ENCODE data around the gene RFNG.
A peak's percentile ranks its signal among the peaks of the same experiment; 100 is the strongest.

Gene RFNG

DNA sequence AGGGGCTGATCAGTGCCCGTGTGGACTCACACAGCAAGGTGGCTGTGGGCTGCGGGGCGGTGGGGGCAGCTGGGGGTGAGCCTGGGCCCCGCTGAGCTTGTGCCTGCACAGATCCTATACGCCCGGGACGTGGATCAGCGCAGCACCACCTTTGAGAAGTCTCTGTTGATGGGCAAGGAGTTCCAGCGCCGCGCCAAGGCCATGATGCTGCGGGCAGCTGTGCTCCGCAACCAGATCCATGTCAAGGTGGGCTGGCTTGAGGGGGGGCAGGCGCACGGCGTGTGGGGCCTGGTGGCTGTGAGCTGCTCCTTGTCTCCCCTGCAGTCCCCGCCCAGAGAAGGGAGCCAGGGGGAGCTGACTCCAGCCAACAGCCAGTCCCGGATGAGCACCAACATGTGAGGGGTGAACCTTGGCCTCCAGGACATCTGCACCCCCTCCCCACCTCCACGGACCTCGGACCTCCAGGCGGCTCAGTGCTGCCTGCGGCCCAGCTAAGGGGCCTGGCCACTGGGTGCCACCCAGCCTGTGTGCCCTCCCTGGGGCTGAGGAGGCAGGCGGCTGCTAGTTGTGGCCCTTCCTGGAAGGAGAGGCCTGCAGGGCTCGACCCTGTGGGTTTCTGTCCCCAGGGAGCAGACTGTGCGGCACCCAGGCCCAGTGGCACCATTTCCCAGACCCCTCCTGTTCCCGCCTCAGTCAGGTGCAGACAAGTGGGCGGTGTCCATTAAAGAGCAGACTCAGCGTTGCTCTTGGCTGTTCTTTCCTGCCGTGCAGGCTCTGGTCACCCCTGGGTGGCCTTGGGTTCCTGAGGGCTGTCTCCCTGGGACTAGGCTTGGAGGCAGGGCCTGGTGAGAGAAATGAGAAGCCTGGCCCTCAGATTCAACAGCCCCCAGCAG is 5.4 kb upstream of the RFNG start:
- no peak for DNase-seq

DNA sequence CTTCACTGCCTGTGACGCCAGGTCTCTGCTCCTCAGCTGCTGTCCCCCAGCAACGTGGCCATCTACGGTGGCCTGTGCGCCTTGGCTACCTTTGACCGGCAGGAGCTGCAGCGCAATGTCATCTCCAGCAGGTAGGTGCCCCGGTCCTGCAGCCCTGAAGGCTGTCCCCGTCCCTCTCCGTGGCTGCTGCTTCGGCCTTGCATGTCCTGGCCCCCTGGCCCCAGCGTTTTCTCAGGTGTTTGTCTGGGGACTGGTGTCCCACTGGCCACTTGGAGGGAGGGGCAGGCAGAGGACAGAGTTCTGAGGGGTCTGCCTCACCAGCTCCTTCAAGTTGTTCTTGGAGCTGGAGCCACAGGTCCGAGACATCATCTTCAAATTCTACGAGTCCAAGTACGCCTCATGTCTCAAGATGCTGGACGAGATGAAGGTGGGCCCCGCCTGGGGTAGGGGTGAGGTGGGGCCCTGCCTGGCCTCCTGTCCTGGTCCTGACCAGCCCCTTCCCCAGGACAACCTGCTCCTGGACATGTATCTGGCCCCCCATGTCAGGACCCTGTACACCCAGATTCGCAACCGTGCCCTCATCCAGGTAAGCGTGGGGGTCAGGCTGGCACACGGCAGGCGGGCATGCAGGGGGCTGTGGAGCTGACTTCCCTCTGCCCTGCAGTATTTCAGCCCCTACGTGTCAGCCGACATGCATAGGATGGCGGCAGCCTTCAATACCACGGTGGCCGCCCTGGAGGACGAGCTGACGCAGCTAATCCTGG is 4.5 kb upstream of the RFNG start:
- DNase-seq, result no peak

DNA sequence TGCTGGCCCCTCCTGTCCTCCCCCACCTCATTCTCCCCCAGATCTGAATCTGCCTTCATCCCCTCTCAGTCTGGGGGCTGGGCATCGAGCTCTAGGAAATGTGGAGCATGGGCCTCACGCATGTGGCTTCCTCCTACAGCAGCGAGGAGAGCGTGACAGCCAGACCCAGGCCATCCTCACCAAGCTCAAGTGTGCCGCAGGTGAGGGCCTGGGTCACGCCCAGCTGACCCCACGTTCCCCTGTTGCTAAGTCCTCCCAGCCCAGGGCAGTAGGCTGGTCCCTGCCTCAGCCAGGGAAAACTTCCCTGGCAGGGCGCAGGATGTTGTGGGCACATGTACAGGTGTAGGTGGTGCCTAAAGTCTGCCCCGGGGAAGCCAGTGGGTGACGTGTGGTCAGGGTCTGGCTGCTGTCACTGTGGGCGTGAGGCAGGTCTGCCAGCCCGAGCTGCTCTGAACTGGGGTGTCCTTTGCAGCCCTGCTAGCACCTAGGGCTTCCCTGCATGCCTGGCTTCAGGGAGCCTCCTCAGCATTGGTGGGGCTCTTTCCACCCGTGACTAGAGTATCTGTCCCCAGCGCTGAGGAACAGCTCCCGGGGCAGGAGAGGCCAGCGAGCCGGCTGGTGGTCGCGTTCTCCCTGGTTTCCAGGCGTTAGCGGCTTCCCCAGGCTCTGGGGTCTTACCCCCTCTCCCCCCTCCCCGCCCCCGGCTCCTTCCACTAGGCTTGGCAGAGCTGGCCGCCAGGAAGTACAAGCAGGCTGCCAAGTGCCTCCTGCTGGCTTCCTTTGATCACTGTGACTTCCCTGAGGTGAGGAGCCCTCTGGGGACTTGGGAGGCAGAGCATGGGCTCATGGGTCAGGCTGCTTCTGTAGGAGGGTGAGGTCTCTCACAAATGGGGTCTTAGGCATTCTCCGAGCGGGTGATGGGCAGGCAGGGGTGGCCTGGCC is 3.7 kb upstream of the RFNG start:
- DNase-seq, result peak in 1 of 2 experiments; percentile 22

DNA sequence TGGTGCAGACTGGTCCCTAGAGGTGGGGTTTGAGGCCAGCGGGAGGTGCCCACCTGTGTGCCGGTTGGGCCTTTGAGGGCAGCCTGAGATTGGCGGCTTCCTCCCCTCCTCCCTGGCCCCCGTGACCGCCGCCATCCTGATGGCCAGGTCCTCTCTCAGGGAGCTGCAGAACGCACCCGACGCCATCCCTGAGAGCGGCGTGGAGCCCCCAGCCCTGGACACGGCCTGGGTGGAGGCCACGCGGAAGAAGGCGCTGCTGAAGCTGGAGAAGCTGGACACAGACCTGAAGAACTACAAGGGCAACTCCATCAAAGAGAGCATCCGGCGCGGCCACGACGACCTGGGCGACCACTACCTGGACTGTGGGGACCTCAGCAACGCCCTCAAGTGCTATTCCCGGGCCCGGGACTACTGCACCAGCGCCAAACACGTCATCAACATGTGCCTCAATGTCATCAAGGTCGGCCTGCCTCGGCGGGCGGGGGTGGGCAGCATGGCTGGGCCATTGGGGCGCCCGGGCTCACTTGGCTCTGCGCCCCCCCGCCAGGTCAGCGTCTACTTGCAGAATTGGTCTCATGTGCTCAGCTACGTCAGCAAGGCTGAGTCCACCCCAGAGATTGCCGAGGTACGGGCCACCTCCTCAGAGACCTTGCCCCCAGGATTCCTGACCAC is 2.9 kb upstream of the RFNG start:
- DNase-seq, result no peak

DNA sequence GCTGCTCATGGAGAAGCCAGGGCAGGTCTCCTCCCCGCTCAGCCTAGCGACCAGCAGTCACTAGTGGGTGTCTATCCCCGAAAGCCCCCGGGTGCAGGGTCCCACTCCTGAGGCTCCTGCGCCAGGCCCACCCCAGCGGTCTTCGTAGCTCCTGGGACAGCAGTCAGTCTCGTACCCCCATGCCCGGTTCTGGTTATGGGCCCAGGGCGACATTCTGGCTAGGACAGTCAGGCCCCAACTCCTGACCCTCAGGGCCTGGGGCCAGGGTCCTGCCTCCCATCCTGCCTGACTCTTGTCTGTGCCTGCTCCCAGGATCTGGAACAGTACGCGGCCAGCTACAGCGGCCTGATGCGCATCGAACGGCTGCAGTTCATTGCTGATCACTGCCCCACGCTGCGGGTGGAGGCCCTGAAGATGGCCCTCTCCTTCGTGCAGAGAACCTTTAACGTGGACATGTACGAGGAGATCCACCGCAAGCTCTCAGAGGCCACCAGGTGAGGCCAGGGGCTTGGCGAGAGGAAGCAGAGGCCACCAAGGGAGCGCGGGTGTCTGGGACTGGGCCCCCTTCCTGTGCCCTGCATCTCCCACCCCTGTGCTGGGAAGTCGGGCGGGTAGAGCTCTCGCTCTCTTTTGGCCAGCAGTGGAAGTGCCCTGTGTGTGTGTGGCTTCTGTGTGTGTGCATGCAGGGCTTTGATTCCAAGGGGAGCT is 2.1 kb upstream of the RFNG start:
- no peak for DNase-seq

DNA sequence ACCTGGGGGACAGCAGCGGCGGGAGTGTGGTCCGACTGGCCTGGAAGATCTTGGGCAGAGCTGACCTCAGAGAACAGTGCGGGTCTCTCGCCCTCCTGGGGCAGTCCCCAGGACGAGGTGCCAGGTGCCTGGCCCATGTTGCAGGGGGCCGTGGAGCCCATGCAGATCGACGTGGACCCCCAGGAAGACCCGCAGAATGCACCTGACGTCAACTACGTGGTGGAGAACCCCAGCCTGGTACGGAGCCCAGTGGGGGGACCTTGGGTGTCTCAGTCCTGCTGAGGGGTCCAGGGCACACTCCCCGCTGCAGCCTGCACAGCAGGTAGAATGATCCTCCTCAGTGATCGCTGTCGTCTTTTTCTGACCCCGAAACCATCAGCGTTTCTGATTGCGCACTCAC is 1.5 kb upstream of the RFNG start:
- no peak for DNase-seq

DNA sequence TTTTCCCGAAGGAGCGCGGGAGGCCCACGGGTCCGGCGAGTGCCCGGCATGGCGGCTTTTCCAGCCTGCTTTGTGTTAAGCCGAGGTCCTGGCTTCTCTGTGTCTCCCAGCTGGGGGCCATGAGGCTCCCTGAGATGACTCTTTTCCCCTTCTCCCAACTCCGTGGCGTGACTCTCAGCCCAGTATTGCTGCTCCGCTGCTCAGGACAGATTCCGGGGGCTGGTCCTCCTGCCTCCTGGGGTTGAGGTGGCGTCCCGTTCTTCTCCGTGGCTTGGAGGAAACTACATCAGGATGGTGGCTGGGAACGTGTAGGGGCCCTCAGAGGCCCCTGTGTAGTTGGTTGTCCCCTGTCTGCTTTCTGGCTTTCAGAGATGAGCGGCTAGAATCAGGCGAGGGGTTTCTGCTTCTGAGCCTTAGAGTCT is 1.0 kb upstream of the RFNG start:
- no peak for DNase-seq

DNA sequence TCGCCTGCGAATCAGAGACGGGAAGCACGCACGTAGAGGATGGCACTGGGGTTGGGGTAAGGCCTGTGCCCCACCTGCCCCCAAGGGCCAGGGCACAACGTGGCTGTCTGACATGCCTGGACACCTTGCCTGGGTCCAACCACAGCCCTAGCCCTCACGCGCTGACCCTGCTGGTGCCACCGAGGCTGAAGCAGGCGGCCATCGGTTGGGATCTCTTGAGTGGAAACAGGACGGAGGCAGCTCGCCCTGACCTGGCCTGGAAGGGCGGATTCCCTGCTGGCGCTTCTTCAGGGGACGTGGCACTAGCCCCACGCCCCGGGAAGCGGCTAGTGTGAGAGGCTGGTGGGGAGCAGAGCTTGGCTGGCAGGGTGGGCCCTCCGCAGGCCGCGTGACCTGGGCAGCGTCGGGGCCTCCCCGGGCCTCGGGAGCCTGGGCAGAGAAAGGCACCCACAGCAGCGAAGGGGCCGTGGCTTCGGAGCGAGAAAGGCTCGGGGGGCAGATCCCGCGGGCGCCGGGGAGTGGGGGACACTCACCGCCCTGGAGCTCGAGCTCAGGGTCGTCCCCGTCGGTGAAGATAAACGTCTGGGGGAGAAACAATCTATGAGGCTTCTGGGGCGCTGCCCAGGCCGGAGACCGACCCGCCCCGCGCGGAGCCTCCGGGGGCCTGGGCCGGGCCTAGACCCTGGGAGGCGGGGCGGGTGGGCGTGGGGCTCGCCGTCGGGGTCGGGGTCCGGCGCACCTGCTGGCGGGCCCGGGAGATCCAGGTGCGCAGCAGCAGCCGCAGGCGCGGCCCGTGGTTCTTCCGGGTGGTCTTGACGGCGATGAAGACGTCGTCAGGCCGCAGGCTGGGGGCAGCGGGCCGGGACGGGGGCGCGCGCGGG is 610 bp downstream of the RFNG start:
- DNase-seq, result no peak

DNA sequence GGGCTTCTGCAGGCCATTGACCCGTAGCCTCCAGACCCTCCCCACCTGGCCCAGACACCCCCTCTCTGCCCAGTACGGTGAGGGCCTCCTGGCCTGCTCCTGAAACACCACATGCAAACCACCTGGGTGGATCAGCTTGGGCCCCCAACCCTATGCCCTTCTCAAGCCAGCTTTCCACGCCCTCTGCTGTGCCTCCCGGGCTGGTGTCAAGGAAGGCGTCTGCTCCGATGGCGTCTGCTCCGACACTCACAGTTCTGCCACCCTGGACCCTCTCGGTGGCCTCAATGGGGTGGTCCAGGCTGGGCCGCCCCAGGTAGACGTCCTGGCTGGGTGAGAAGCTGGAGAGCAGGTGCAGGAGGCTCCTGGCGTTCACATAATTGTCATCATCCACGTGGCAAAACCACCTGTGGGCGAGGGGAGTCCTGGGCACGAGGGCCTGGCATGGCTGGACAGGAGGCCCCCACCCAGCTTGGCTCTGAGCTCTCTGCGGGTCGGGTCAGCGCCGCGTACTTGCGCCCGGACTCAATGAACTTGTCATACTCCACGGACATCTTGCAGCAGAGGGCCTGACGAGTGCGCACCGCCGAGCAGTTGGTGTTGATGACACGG is 1.4 kb downstream of the RFNG start:
- DNase-seq, result no peak

DNA sequence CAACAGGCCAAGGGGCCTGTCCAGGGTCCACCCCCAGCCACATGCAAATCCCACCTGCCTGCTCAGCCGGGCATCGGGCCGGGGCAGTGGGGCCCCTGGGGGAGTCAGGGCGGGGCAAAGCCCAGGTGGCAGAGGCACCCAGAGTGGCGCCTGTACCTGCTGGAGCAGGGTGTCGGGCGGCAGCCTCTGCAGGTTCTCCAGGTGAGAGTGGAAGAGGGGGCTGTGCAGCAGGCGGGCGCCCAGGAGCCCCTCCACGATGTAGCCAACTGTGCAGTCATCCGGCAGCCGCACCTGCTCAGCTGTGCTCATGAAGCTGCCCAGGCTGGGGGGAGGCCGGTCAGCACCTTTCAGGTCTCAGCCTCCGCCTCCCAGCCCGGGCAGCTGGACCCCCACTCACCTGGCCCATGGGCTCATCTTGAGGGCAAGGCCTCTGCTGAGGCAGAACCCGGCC is 2.1 kb downstream of the RFNG start:
- DNase-seq, result no peak

DNA sequence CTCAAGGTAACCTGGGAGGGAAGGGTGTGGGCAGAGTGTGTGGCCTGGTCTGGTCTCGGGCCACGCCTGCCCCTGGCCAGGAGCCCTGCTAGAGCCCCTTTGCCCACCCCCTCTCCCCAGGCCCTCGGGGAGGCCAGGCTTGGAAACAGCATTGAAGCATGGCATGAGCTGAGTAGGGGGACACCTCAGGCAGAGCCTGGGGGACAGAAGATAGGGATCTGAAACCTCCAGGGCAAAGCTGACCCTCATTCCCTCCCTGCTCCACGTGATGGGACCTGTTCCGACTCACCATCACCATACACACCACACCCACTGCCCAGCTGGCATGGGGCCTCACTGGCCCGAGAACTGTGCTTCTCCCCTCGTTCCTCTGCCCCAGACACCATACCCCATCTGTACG is 2.5 kb downstream of the RFNG start:
- DNase-seq, result no peak

DNA sequence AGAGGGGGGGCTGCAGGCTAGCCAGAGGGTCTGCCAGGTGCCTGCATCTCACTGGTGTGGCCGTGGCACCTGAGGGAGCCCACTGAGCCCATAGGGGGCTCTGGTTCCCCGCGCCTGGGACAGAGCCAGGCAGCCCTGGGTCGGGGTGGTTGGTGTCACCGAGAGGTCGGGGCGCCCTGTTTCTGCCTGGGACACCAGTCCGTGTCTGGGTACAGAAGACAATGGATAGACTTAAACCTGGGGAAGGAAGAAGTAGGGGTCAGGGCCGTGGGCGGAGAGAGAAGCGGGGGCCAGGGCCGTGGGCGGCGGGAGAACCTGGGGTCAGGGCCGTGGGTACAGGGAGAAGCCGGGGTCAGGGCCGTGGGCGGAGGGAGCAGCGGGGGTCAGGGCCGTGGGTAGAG is 3.0 kb downstream of the RFNG start:
- no peak for DNase-seq

DNA sequence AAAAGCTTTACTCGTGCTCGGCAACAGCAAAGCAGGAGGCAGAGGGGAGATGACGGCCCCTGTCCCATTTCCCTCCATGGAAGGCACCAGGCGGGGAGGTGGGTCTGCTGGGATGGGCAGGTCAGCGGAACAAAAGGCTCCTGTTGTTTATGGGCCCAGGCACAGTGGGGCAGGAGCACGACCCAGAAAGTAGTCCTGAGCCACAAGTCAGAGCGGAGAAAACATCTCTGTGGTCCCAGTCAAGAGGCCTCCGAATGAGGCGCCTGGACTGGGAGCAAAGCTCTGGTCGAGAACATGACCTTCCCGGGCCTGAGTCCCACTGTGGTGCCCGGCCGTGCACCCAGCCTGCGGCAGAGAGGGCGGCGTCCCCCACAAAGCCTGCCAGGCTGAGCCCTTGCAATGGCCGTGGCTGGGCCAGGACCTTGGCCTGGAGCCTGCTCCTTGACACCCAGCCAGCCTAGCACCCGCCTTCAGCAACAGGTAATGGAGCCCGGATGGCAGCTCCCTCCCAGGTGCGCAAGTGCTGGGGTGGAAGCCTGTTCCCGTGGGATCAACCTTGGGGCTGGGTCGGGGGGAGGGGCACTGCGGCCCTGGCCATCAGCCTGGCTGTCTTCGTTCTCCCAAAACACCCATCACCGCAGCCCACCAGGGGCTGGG is 3.6 kb downstream of the RFNG start:
- no peak for DNase-seq

DNA sequence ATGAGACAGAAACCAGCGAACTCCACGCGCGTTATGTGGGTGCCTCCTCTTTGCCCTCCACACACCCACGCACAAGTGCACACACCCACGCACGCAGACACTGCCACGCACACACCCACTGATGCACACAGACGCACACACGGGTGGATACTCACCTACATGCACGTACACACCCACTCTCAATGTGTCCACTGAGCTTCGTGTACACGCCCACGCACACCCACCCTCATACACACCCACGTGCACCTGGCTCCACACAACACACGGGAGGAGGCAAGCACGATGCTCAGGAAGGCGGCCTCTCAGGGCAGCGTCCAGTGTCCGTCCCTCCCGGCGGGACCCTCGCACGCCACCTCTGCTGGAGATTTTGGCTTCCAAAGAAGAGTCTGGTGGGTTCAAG is 4.2 kb downstream of the RFNG start:
- no peak for DNase-seq

DNA sequence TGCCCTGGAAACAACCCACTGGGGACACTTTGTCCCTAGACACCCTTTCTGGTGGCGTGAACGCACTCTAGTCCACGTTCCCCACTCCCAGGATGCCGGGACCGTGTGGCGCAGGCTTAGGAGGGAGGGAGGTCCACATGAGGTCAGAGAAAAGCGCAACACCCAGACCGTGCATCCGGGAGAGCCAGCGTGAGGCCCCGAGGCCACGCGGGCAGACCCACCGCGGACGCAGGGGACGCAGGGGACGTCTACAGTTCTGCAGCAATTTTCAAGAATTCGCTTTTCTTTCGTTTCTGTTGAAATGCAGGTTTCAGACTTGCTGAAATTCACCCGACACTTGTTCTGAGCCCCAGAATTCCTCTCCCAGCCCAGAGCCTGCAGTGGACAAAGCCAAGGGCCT is 4.7 kb downstream of the RFNG start:
- no peak for DNase-seq

DNA sequence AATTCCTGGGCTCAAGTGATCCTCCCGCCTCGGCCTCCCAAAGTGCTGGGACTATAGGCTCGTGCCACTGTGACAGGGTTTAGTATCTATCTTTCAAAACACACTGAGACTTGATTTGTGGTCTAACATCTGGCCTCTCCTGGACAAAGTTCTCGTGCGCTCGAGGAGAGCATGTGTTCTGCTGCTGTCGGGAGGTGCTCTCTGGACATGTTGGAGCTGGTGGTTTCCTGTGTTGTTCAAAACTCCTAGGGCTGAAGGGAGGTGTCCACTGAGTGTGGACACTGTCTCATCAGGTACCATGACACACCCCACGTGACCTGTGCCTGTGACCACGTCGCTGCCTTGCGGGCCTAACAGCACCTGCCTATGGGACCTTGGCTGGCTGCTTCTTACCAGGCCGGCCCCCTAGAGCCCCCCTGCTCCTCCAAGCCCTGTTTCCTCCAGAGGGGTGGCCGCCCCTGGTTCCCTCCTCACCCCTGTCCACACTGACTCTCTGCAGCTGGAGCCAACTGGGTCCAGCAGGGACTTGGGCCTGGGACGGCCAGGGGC is 5.6 kb downstream of the RFNG start:
- DNase-seq, result no peak

DNA sequence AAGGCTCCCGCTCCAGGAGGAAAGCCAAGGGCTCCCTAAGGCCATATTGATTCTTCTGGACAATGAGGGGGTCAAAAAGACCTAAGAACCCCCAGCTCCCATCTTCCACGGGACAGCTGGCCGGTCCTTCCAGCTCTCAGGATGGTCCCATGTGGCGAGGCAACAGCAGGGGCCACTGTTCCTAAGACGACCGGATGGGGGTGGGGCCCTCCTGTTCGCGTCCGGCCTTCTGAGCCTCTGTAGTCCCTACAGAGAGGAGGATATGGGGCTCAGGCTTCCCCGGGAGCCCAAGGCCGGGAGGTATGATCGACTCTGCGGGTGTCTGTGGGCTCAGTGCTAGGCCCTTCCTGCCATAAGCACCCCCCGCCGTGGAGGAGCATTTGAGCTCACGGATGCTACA is 8.1 kb downstream of the RFNG start:
- DNase-seq, result no peak

DNA sequence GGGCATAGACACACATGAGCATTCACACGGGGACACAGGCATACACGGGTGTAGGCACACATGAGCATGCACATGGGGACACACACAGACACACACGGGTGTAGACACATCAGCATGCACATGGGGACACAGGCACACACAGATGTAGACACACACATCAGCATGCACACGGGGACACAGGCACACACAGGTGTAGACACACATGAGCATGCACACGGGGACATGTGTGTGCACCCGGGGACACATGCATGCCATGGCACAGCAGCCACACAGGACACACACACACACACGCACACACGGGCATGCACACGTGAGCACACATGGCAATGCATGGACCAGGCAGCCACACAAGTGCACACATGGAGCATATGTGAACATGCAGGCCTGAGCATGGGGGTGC is 9.0 kb downstream of the RFNG start:
- no peak for DNase-seq

DNA sequence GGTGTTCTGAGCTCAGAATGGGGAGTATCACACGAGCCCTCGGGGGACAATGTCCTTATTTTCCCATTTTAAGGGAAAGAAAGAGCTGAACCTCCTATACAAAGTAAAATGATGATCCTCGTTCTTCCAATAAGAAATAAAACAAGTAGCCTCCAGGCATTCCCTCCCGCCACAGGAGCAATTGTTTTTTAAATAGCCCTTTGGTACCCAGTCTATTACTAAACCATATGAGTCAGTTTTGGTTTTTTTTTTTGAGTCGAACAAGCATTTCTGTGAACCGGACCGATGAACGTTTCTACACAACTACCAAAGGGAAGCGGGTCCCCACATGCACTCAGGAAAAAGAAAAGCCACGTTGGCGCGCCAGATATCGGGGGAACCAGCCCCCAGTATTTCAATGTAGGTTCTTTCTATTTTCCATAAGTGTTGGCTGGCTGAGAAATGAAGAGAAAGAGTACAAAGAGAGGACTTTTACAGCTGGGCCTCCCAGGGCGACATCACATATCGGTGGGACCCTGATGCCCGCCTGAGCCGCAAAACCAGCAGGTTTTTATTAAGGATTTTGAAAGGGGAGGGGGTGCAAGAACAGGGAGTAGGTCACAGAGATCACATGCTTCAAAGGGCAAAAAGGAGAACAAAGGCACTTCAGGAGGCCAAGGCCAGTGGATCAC is 10.3 kb downstream of the RFNG start:
- no peak for DNase-seq

All from Kasumi-1 (cell line).